ENCODE measurements around the gene MRPL1. TPM values are rescaled to one million over a fixed set of nuclear protein-coding genes. Genes with fewer than 3 reads are reported as not detected.
"Not testable (repeated sequence)": the region's sequence is repeated elsewhere in the genome, so short reads cannot be mapped to it uniquely, and the experiment has no call there.

The MRPL1 gene
- total RNA-seq, 1 donor from 2014 or later, result 40.9 TPM

DNA sequence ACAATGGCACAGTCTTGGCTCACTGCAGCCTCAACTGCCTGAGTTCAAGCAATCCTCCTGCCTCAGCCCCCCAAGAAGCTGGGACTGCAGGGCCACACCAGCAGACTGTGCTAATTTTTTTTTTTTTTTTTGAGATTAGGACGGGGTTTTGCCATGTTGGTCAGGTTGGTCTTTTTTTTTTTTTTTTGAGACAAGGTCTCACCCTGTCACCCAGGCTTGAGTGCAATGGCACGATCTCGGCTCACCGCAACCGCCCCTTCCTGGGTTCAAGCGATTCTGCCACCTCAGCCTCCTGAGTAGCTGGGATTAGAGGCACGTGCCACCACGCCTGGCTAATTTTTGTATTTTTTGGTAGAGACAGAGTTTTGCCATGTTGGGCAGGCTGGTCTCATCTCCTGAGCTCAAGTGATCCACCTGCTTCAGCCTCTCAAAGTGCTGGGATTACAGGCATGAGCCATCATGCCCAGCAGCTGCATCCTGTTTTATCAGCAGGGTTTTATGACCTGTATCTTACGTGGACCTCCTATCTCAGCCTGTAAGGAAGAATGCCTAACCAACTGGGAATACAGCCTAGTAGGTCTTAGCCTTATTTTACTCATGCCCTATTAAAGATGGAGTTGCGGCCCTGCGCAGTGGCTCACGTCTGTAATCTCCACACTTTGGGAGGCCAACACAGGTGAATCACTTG, 13.2 kb upstream of the MRPL1 start:
- no peak for DNase-seq

DNA sequence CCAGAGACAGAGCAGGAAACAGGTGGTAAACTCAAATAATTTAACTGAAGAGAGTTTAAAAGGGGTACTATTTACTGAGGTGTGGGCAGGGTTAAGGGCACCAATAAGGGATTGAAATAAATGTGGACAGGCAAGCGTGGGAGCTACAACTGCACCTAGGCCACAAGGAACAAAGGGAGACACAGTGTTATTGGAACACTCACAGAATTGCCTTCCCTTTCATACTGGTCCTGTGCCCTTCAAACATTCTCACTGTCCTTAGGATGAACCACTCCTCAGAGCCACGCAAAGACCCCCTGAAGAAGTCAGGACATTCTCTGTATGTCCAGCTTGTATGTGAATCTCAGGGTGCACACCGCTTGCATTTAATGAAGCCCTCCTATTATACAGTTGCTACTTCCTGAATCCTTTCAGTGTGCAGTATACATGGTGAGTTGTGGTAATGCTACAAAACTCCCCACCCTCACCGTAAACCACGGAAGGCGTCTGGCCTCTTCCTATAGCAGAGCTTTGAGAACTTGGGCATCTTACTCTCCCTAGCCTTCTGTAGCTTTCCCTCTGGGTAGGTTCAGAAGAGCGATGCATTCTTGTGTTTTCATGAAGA, 9.6 kb upstream of the MRPL1 start:
- no peak for DNase-seq

- no peak for DNase-seq
Observed at GRCh38 chr4:77854431-77855111, 8.1 kb upstream of the MRPL1 start.

GRCh38 chr4:77856152-77856551, 6.5 kb upstream of the MRPL1 start:
- no peak for DNase-seq

GRCh38 chr4:77859256-77859655, 3.4 kb upstream of the MRPL1 start:
- DNase-seq, result no peak

DNA sequence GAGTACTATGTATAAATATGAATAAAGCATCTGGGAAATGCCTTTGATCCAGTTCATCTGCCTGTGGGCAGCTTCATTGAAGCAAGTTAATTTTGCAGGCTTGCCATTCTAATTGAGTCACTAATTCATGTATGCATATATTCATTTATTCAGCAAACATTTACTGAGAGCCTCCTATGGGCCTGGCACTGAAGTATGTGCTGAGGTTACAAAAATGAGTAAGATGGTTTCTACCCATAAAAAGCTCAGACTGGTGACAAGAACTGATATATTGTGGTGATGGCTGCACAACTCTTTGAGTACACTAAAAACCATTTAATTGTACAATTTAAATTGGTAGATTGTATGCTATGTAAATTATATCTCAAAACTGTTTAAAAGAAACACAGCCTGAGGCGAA, 1.1 kb upstream of the MRPL1 start:
- no peak for DNase-seq

DNA sequence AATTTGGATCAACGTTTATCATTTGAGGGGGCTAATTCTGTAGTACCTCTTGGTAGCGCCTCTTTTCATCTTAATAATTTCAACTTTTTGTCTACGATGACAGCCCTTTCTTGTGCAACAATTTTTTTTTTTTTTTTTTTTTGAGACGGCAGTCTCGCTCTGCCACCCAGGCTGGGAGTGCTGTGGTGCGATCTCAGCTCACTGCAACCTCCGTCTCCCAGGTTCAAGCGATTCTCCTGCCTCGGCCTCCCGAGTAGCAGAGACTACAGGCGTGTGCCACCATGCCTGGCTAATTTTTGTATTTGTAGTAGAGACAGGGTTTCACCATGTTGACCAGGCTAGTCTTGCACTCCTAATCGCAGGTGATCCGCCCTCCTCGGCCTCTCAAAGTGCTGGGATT, 711 bp downstream of the MRPL1 start:
- not testable (repeated sequence) for DNase-seq

DNA sequence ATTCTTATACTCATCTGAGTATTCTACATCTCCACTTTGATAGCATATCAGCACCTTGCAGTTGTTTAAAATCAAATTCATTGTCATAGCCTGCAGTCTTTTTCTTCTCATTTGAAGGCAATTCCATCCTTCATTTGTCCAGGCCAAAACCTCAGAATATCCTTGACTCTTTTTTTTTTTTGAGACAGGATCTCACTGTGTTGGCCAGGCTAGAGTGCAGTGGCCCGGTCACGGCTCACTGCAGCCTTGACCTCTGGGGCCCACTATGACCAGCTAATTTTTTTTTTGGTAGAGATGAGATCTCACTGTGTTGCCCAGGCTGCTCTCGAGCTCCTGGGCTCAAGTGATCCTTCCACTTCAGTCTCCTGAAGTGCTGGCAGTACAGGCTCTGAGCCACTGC, 2.6 kb downstream of the MRPL1 start:
- DNase-seq, result no peak

- no peak for DNase-seq
Observed at GRCh38 chr4:77872723-77873445, 10.3 kb downstream of the MRPL1 start.

DNA sequence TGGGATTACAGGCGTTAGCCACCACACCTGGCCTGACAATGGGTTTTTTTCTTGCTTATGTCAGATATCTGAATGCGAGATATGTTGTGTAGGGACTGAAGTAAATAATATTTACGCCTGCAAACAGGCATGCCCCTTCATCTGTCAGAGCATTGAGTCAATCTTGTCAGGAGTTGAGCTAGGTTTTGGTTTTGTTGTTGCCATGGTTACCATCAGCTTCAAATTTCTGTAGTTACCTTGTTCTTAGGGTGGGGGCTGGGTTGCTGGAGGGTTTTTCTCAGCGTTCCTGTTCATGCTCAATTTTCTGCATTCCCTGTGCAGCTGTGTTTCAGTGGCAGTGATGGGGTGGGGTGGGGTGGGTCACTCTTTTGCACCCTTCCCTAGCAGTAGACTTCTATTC, 14.5 kb downstream of the MRPL1 start:
- no peak for DNase-seq

GRCh38 chr4:77877771-77878565, 15.3 kb downstream of the MRPL1 start:
- no peak for DNase-seq

DNA sequence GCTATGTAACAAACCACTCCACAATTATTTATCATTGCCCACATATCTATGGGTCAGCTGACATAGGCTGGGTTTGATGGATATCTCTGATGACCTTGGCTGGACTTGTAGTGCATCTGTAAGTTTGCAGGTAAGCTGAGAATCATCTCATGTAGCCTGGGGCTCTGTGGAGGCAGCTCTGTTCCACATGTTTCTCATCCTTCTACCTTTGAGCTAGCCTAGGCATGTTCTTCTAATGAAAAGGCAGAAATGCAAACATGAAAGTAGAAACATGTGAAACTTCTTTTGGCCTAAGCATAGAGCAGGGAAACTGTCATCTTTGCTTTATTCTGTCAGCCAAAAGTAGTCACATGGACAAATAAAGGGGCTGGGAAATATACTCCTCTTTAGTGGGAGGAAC, 18.2 kb downstream of the MRPL1 start:
- no peak for DNase-seq

- peak; percentile 2 for DNase-seq
Observed at GRCh38 chr4:77881460-77882295, 19.0 kb downstream of the MRPL1 start.

DNA sequence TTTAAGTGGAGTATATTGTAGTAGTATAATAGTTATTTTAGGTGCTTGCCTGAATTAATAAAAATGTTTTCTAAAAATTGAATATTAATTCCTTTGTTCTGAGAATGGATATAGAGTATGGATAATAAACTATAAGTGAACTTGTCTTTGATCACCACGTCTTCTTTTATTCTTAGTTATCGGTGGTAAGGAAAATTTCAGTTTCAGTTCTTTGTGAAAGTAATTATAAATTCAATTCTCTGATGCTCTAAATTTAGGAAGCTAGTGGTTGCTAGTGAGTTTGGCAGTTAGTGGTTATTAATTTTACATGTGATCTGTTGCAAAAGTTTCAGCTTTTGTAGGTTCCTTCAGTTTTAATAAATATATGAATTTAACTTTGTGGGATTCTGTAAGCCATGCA, 30.8 kb downstream of the MRPL1 start:
- DNase-seq, result no peak

GRCh38 chr4:77899607-77900006, 37.0 kb downstream of the MRPL1 start:
- DNase-seq, result no peak

DNA sequence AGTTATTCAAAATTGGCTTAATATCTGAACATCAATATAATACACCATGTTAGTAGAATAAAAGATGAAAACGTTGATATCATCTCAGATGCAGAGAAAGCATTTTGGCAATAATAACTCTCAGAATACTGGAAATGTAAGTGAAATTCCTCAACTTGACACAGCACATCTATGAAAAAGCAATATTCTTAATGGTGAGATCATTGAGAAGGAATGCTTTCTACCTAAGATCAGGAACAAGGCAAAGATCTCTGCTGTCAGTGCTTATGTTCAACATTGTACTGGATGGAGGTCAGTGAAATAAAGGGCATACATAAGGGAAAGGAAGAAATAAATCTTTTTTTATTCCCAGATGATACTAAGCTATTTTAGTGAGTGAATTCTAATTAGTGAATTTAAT, 40.6 kb downstream of the MRPL1 start:
- DNase-seq, result no peak

DNA sequence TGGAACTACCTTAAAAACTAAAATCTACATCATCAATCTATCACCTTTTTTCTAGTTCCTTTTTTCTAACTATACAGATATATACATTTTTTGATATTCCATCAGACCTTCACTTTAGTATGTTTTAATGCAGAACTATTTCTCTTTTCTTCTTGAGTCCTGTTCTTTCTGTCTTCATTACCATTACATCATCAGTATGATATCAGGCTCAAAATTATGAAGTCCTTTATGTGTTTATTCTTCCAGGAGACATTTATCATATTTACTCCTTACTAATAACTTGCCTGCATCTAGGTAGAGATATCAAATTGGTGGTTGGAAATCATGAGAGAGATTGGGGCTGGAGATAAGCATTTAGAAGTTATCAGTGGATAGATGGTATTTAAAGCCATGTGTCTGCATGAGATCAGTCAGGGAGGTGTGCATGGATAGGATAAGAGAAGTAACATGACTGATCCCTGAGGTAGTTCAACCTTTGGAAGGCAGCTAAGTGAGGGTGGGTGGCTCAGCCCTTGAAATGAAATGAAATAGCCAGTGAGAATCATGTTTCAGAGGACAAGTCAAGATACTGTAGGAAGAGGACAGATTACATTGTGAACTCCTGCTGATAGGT, 43.1 kb downstream of the MRPL1 start:
- DNase-seq, result no peak

- no peak for DNase-seq
Observed at GRCh38 chr4:77910676-77911075, 48.0 kb downstream of the MRPL1 start.

GRCh38 chr4:77911091-77911490, 48.5 kb downstream of the MRPL1 start:
- DNase-seq, result no peak

- DNase-seq, result no peak
Observed at GRCh38 chr4:77911842-77912450, 49.3 kb downstream of the MRPL1 start.

Data from occipital lobe (tissue), 2 donors.